Gastrocnemius medialis (tissue), 4 donors: ENCODE results near the gene CCL25.

Experiments used
- CTCF ChIP-seq, 5 experiments: fragments of 450-650 bp in 3 of 5; fragments of 200-600 bp in 2 of 5; sonication (generic) in 2 of 5; IDR thresholded peaks in 4 of 5; conservative IDR thresholded peaks in 1 of 5; 1 replicate in 4 of 5; 2 replicates in 1 of 5; pipeline ENCODE4 v1.5.1; 2016 to 2019; ENCODE audit warnings: antibody characterized with exemption in 5 of 5, mild to moderate bottlenecking in 3 of 5, moderate library complexity in 3 of 5
- POLR2A ChIP-seq, 2 donors: fragments of 450-650 bp; IDR thresholded peaks; one replicate each; pipeline ENCODE4 v1.6.1; 2017; ENCODE audit warnings: antibody characterized with exemption in 2 of 2, mild to moderate bottlenecking in 2 of 2, moderate library complexity in 2 of 2

GRCh38 chr19:8034178-8034525 lies 18.4 kb upstream of the CCL25 start:
- TF ChIP-seq POLR2A (IDR thresholded peaks at IDR 0.05) (no peak), CTCF (IDR thresholded peaks at IDR 0.05 in 4 of 5, conservative IDR thresholded peaks at IDR 0.05 in 1 of 5) (no peak)
